KOPT-K1 (cell line): ENCODE data around the gene GRIA3.

Experiments used
- H3K27ac ChIP-seq: fragments of 200-600 bp; sonication (generic); 2 replicates; pipeline ENCODE4 v1.5.1; 2016; ENCODE audit warnings: antibody characterized with exemption, mild to moderate bottlenecking, low read depth, low read length; ENCODE audit not compliant: poor library complexity, severe bottlenecking
- H3K36me3 ChIP-seq: fragments of 200-600 bp; sonication (generic); 2 replicates; pipeline ENCODE4 v1.5.1; 2017; ENCODE audit warnings: antibody characterized with exemption, mild to moderate bottlenecking, low read length, moderate library complexity; ENCODE audit not compliant: insufficient read depth
- H3K9me3 ChIP-seq: fragments of 200-600 bp; sonication (generic); 2 replicates; pipeline ENCODE4 v1.5.1; 2017; ENCODE audit warnings: antibody characterized with exemption, low read length, mild to moderate bottlenecking; ENCODE audit not compliant: insufficient read depth, poor library complexity, severe bottlenecking

GRIA3 gene

DNA sequence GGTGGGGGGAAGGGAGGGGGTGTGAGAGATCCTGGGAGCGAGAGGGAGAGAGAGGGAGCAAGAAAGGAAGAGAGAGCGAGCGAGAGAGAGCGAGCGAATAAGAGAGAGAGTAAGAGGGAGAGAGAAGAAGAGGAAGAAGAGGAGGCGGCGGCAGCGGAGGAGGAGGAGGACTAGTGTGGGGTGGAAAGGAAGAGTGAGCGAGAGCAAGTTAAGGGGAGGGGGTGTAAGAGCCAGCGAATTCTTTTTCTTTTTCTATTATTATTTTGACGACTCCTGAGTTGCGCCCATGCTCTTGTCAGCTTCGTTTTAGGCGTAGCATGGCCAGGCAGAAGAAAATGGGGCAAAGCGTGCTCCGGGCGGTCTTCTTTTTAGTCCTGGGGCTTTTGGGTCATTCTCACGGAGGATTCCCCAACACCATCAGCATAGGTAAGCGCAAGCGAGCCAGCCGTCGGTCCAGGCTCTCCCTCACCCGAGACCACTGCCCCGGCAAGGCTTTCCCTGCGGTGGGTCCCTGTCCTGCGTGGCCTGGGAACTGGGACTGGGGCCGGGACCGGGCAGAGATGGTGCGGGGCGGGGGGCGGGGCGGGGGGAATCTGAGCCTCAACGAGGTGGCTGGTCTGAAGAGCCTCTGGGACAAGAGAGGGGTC, at the start of gene GRIA3:
GRIA3 (plus strand) TSS at position 60 of the 647 bp plus-strand sequence; CDS start at position 318, 258 bp downstream.
- Histone ChIP-seq H3K27ac (no peak within 1 kb of the TSS), H3K9me3 (no peaks in the 10 kb centered on the region), H3K36me3 (no peaks in the 10 kb centered on the region)

DNA sequence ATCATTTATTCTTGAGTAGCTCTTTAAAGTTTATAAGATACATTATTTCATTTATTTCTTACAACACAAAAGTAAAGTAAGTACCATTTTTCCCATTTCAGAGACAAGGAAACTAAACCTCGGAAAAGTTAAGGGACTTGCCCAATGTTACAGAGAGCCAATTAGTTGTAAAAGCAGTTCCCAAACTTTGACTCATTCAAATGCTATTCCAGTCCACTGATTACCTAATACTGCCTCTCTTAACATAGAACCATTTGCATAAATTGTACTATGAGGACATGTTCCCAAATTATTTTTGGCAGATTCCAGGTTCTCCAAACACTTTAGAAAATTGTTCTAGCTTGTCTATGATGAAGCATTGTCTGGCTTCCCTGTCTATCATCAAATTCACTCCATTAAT, 45.6 kb upstream of the GRIA3 start:
- no peaks in the 10 kb centered on the region for H3K9me3 ChIP-seq
- H3K36me3 ChIP-seq: no peaks in the 10 kb centered on the region
- no peak overlapping the region for H3K27ac ChIP-seq

DNA sequence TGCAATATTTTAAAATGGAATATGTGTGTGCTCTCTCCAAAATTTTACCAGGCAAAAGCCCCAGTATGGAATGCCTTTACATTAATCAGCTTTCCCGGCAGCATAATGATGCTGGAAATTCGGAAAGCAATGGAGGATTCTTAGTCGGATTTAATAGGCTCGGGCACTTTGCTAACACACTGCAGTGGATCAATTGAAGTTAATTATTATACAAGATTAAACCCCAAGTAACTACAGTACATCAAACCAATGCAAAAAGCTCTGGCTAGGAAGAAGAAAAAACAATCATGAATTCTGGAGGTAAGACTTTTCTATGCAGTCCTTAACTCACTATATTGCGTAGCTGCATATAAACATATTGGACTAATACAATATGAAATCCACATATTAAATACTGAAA, 43.6 kb upstream of the GRIA3 start:
- H3K9me3 ChIP-seq: no peaks in the 10 kb centered on the region
- H3K27ac ChIP-seq: no peak overlapping the region
- H3K36me3 ChIP-seq: no peaks in the 10 kb centered on the region

DNA sequence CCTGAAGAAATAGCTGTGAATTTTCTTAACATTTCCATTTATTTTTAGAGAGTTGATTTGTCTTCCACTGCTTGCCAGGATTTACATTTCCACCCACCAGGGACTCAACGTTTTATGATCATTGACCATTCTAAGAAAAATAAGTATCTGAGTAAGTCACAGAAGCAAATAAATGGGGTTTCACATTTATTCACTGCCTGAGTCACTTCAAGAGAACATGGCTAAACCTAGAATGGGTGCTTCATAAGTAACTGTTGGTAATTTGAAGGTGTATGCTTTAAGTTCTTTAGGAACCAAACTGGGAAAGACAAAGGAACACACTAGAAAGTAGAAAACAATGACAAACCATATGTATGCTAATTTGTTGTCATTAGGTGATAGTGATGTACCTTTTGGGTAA, 43.2 kb upstream of the GRIA3 start:
- Histone ChIP-seq H3K27ac (no peak overlapping the region), H3K36me3 (no peaks in the 10 kb centered on the region), H3K9me3 (no peaks in the 10 kb centered on the region)

- no peaks in the 10 kb centered on the region for H3K9me3 ChIP-seq
- no peak overlapping the region for H3K27ac ChIP-seq
Observed at GRCh38 chrX:123153846-123154335, 30.2 kb upstream of the GRIA3 start.

GRCh38 chrX:123155327-123155726, 28.8 kb upstream of the GRIA3 start:
- Histone ChIP-seq H3K9me3 (no peaks in the 10 kb centered on the region), H3K27ac (no peak overlapping the region), H3K36me3 (no peaks in the 10 kb centered on the region)

More at GRCh38 chrX:123153846-123154335, 30.2 kb upstream of the GRIA3 start:
- H3K36me3 ChIP-seq: no peaks in the 10 kb centered on the region

DNA sequence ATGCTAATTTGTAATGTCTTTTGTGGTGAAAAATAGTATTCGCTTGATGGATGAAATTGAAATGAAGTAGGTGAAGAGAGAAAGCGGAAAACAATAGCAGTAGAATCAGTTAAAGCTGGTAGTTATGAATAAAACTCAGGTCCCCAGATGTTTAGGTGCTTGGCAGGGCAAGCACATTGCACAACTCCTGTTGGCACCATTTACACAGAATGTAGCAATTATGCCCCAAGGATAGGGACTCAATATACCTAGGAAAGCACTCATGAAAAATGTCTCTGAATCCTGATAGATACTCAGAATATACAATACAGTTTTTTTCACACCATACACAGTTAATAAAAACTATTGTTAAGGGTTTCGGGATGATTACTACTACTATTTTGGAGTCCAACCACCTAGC, 26.5 kb upstream of the GRIA3 start:
- no peaks in the 10 kb centered on the region for H3K36me3 ChIP-seq
- no peaks in the 10 kb centered on the region for H3K9me3 ChIP-seq
- H3K27ac ChIP-seq: no peak overlapping the region

DNA sequence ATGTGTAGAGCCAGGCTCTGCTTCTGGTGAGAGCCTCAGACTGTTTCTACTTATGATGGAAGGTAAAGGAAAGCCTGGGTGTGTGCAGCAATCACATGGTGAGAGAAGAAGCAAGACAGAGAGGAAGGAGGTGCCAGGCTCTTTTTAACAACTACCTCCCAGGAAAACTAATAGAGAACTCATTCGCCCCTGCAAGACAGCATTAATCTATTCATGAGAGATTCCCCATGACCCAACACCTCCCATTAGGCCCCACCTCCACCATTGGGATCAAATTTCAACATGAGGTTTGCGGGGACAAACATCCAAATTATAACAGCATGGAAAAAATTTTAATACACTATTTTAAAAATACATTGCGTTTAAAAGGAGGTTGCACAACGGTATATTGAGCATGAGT, 24.7 kb upstream of the GRIA3 start:
- Histone ChIP-seq H3K36me3 (no peaks in the 10 kb centered on the region), H3K9me3 (no peaks in the 10 kb centered on the region)

DNA sequence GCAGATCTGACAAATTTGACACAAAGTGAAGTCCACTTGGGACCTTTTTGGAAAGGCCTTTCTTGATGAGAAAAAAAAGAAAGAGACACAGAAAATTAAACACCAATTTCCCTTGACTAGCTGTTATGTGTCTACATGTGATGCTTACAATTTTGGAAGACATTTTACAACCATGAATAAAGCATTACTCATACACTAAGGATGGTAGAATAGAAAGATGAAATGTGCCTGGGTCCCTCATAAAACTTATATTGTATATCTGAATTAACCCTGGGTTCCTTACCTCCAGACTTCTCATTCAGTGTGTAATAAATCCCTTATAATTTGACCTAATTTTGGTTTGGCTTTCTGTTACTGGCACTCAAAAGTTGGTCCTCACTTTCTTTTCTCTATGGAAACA, 16.5 kb upstream of the GRIA3 start:
- Histone ChIP-seq H3K36me3 (no peaks in the 10 kb centered on the region), H3K27ac (no peak overlapping the region), H3K9me3 (no peaks in the 10 kb centered on the region)

More for the DNA sequence above, 24.7 kb upstream of the GRIA3 start:
- no peak overlapping the region for H3K27ac ChIP-seq

DNA sequence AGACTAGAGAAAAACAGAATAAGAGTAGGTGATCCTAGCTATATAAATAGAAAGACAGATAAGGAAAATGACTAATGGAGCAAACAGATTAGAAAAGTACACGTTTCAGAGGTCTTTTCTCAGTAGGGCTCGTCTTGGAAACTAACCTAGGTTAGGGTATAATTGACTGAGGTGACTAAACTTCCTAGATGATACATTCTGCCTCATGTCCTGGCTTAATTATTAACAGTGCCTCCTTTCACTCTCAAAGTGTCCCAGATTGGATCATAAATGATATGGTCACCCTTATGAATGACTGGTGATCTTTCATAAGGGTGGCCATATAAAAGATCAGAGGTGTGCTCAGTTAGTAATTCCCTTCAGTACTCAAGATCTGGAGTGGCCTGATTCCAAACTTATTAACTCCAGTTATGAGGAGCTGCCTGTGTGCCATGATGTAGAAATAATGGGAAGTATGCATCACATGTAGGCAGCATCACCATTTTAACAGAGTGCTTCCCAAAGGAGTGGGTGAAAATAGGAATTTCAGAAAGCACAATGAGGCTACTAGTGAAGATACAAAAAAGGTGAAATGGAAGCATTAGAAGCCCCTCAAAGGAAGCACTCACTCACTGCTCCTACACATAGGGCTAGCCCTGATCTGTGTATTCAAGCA, 14.7 kb upstream of the GRIA3 start:
- Histone ChIP-seq H3K27ac (no peak overlapping the region), H3K36me3 (no peaks in the 10 kb centered on the region)

GRCh38 chrX:123170546-123170945, 13.5 kb upstream of the GRIA3 start:
- H3K27ac ChIP-seq: no peak overlapping the region
- no peaks in the 10 kb centered on the region for H3K36me3 ChIP-seq
- H3K9me3 ChIP-seq: no peaks in the 10 kb centered on the region

More for the DNA sequence above, 14.7 kb upstream of the GRIA3 start:
- H3K9me3 ChIP-seq: no peaks in the 10 kb centered on the region

- H3K27ac ChIP-seq: no peak overlapping the region
- H3K9me3 ChIP-seq: no peaks in the 10 kb centered on the region
Observed at GRCh38 chrX:123171781-123172180, 12.3 kb upstream of the GRIA3 start.

DNA sequence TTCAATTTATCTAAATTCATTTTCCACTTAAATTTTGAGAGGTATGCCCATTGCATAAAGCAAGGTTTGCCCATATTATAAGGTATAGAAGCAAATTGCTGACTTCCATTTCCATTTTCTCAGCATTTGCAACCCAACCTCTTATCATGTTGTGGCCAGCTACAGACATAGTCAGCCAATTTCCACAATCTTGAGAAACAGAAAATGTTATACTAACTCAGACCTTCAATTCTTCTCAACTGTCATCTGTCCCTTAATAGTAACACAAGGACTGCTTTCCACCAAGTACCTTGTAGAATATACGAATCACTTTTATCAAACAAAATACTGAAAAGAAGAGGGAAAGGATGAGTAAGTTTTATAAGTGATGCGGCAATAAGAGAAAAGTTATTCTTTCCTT, 11.2 kb upstream of the GRIA3 start:
- no peaks in the 10 kb centered on the region for H3K9me3 ChIP-seq
- H3K27ac ChIP-seq: no peak overlapping the region
- H3K36me3 ChIP-seq: no peaks in the 10 kb centered on the region

More at GRCh38 chrX:123171781-123172180, 12.3 kb upstream of the GRIA3 start:
- no peaks in the 10 kb centered on the region for H3K36me3 ChIP-seq

- no peaks in the 10 kb centered on the region for H3K36me3 ChIP-seq
- H3K9me3 ChIP-seq: no peaks in the 10 kb centered on the region
- no peak overlapping the region for H3K27ac ChIP-seq
Observed at GRCh38 chrX:123173833-123174232, 10.2 kb upstream of the GRIA3 start.

- H3K27ac ChIP-seq: no peak overlapping the region
- no peaks in the 10 kb centered on the region for H3K9me3 ChIP-seq
- no peaks in the 10 kb centered on the region for H3K36me3 ChIP-seq
Observed at GRCh38 chrX:123175366-123176122, 8.5 kb upstream of the GRIA3 start.
